ENCODE data around the gene ZDHHC11B.

The ZDHHC11B gene

DNA sequence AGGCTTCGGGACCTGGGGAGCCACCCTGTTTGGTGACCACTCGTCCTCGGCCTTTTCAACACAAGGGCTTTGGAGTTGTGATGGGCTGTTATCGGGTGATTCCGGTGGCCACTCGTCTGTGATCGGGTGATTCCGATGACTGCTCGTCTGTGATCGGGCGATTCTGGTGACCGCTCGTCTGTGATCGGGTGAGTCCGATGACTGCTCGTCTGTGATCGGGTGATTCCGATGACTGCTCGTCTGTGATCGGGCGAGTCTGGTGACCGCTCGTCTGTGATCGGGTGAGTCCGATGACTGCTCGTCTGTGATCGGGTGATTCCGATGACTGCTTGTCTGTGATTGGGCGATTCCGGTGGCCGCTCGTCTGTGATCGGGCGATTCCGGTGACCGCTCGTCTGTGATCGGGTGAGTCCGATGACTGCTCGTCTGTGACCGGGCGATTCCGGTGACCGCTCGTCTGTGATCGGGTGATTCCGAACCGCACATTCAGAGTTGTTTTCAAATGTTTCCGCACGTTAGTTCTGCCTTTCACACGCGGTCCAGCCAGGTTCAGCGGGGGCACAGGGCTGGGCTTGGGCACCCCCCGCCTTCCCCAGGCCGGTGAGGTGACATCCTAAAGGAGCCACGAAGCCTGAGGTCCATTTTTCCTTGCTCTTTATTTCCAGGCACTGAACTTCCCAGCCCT lies 121.6 kb downstream of the ZDHHC11B start:
- TF ChIP-seq, protein P1, sequence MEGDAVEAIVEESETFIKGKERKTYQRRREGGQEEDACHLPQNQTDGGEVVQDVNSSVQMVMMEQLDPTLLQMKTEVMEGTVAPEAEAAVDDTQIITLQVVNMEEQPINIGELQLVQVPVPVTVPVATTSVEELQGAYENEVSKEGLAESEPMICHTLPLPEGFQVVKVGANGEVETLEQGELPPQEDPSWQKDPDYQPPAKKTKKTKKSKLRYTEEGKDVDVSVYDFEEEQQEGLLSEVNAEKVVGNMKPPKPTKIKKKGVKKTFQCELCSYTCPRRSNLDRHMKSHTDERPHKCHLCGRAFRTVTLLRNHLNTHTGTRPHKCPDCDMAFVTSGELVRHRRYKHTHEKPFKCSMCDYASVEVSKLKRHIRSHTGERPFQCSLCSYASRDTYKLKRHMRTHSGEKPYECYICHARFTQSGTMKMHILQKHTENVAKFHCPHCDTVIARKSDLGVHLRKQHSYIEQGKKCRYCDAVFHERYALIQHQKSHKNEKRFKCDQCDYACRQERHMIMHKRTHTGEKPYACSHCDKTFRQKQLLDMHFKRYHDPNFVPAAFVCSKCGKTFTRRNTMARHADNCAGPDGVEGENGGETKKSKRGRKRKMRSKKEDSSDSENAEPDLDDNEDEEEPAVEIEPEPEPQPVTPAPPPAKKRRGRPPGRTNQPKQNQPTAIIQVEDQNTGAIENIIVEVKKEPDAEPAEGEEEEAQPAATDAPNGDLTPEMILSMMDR (IDR thresholded peaks at IDR 0.05; ENCODE audit: low read depth, low read length, missing control alignments) = no peak
- no peak for DNase-seq (ENCODE audit: low read depth)
- no peak overlapping the region for H3K4me3 ChIP-seq (ENCODE audit: low read depth, low read length)

DNA sequence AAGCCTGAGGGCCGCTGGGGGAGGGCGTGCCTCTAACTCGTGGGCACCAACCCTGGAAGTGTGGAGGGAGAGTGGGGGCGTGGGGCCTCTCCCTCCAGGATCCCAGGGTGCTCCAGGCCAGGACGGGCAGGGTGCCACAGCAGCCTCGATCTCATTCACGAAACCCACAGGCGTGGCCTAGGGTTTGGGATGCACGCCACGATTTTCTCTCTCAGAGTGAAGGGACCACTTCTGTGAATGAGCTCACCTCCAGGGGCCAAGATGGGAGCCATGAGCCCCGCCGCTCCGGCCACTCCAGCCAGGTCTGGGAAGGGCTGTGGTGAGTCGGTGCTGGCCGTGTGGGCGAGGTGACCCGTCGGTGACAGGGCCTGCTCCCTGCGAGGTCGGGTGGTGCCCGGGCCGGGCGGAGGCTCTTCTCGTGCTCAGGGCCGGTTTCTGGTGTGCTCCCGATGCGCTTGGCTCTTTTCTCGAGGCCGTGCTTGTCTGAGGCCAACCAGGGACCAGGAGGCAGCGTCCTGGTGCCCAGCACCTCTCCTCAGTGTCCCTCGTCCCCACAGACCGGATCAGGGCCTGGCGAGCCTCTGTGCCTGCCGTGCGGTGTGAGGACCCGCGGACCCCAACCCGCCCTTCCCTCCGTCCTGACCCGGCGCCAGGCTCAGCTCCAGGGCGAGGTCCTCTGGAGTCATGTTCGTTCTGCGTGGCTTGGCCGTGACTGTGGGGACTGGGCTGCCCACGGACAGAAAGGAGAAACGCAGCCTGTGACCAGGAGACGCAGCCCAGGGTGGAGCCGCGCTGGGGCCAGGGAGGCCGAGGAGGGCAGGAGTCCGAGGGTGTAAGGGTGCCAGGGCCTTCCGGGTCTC lies 122.4 kb downstream of the ZDHHC11B start:
- DNase-seq (ENCODE audit: low read depth) = no peak
- TF ChIP-seq, protein P1 (IDR thresholded peaks at IDR 0.05; ENCODE audit: low read depth, low read length, missing control alignments) = no peak
- H3K4me3 ChIP-seq (ENCODE audit: low read depth, low read length) = no peak overlapping the region

DNA sequence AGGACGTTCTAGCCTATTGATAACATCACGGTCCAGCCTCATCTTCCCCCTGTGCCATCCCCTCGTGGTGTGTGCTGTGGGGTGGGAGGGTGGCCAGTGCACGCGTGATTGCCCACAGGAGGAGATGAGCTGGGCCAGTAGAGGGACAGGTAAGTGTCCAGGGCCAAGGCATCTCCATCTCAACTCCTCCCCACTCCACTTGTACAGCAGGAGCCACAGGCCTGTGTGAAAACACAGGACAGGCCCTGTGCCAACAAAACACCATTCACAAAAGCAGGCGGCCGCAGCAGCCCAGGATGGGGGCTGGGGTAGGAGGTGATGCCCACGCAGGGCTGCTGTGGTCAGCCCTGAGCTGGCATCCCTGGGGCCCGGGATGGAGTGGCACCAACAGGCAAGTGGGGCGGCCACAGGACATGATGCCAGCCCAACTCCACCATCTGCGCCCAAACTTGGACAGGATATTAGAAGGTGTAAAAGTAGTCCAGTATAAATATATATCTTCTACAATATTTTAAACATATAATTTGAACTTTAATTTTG lies 124.0 kb downstream of the ZDHHC11B start:
- H3K4me3 ChIP-seq (ENCODE audit: low read depth, low read length) = no peak overlapping the region
- TF ChIP-seq, protein P1 (IDR thresholded peaks at IDR 0.05; ENCODE audit: low read depth, low read length, missing control alignments) = no peak
- no peak for DNase-seq (ENCODE audit: low read depth)

Measured in GM12864 (cell line).